ELF-1 (cell line): Measurements from ENCODE around the gene C14orf93.

Source experiments
- DNase-seq: peaks from one replicate; pipeline ENCODE4 v3.0.0-alpha.2; 2016; ENCODE audit warnings: low read depth, low spot score

C14orf93 gene

GRCh38 chr14:22995889-22996625 is 13.9 kb downstream of the C14orf93 start:
- DNase-seq: no peak

GRCh38 chr14:22994762-22995275 is 15.1 kb downstream of the C14orf93 start:
- DNase-seq: peak; percentile 67

- no peak for DNase-seq
Observed at GRCh38 chr14:22993517-22993916, 16.4 kb downstream of the C14orf93 start.

- DNase-seq: no peak
Observed at GRCh38 chr14:22991852-22992251, 18.1 kb downstream of the C14orf93 start.

- DNase-seq: no peak
Observed at GRCh38 chr14:22987291-22987690, 22.7 kb downstream of the C14orf93 start.

- DNase-seq: peak; percentile 81
Observed at GRCh38 chr14:22986508-22987054, 23.4 kb downstream of the C14orf93 start.

GRCh38 chr14:22985894-22986507 is 23.9 kb downstream of the C14orf93 start:
- no peak for DNase-seq

GRCh38 chr14:22984959-22985658 is 24.8 kb downstream of the C14orf93 start:
- no peak for DNase-seq

GRCh38 chr14:22982477-22983245 is 27.3 kb downstream of the C14orf93 start, which contains the start of gene AJUBA:
Gene AJUBA (minus strand): TSS chr14:22982551. CDS start chr14:22982266, 285 bp downstream.
- peak; percentile 93 for DNase-seq

GRCh38 chr14:22981876-22982476 is 28.0 kb downstream of the C14orf93 start:
- DNase-seq: peak; percentile 86

- DNase-seq: peak; percentile 65
Observed at GRCh38 chr14:22981090-22981875, 28.7 kb downstream of the C14orf93 start.

GRCh38 chr14:22980672-22981089 is 29.3 kb downstream of the C14orf93 start:
- no peak for DNase-seq

GRCh38 chr14:22979748-22980392 is 30.1 kb downstream of the C14orf93 start:
- peak; percentile 10 for DNase-seq

GRCh38 chr14:22978981-22979671 is 30.8 kb downstream of the C14orf93 start:
- peak; percentile 9 for DNase-seq

GRCh38 chr14:22978487-22978837 is 31.5 kb downstream of the C14orf93 start:
- DNase-seq: no peak

- peak; percentile 93 for DNase-seq
Observed at GRCh38 chr14:22977684-22978486, 32.1 kb downstream of the C14orf93 start.

GRCh38 chr14:22977434-22977683 is 32.6 kb downstream of the C14orf93 start:
- DNase-seq: no peak
